Fibroblast of lung (primary cell): Measurements from ENCODE around the gene MDFI. TPM values are rescaled to one million over a fixed set of nuclear protein-coding genes. Genes with fewer than 3 reads are reported as not detected.

Experiments
- DNase-seq, 2 donors: peaks; one replicate each; pipeline versions ENCODE4 v3.0.0 to v3.0.0-alpha.2; 2010; ENCODE audit warnings: low read depth in 2 of 2
- H2AFZ ChIP-seq: 2 replicates; pipeline ENCODE4 v1.5.1; 2012; ENCODE audit warnings: low read length, control low read depth, inconsistent platforms
- H3K27ac ChIP-seq: 2 replicates; pipeline ENCODE4 v1.5.1; 2011; ENCODE audit warnings: low read length, control low read depth; ENCODE audit not compliant: insufficient read depth
- H3K27me3 ChIP-seq: 2 replicates; pipeline ENCODE4 v1.5.1; 2011; ENCODE audit warnings: mild to moderate bottlenecking, low read length; ENCODE audit not compliant: control insufficient read depth, insufficient read depth
- H3K36me3 ChIP-seq: 2 replicates; pipeline ENCODE4 v1.5.1; 2011; ENCODE audit warnings: low read length; ENCODE audit not compliant: control insufficient read depth, insufficient read depth
- H3K4me1 ChIP-seq: 2 replicates; pipeline ENCODE4 v1.5.1; 2011; ENCODE audit warnings: low read length; ENCODE audit not compliant: control insufficient read depth, insufficient read depth; ENCODE audit errors: extremely low read depth
- H3K4me2 ChIP-seq: 2 replicates; pipeline ENCODE4 v1.5.1; 2011; ENCODE audit warnings: low read length, control low read depth; ENCODE audit not compliant: insufficient read depth; ENCODE audit errors: extremely low read depth
- H3K4me3 ChIP-seq, 4 experiments: fragments of 200-600 bp in 1 of 4; sonication (generic) in 1 of 4; replicated peaks in 1 of 4; 2 replicates each; pipeline ENCODE4 v1.5.1; 2011 to 2016; ENCODE audit warnings: low read length in 4 of 4, low read depth in 3 of 4, mild to moderate bottlenecking in 3 of 4, control low read depth in 2 of 4, inconsistent platforms in 1 of 4, mixed read lengths in 1 of 4; ENCODE audit not compliant: insufficient read depth in 1 of 4; ENCODE audit errors: control extremely low read depth in 1 of 4
- H3K79me2 ChIP-seq: 2 replicates; pipeline ENCODE4 v1.5.1; 2012; ENCODE audit warnings: mild to moderate bottlenecking, low read length, inconsistent platforms; ENCODE audit not compliant: control insufficient read depth, insufficient read depth
- H3K9ac ChIP-seq: 2 replicates; pipeline ENCODE4 v1.5.1; 2011; ENCODE audit warnings: mild to moderate bottlenecking, low read length, control low read depth; ENCODE audit not compliant: insufficient read depth
- H3K9me3 ChIP-seq: 2 replicates; pipeline ENCODE4 v1.5.1; 2012; ENCODE audit warnings: low read depth, low read length; ENCODE audit not compliant: control insufficient read depth, insufficient read depth
- H4K20me1 ChIP-seq: 2 replicates; pipeline ENCODE4 v1.5.1; 2011; ENCODE audit warnings: low read length; ENCODE audit not compliant: control insufficient read depth, insufficient read depth; ENCODE audit errors: extremely low read depth
- EZH2 ChIP-seq: IDR thresholded peaks from 2 replicates; pipeline ENCODE4 v1.5.1; 2012; ENCODE audit warnings: low read length, control low read depth, mild to moderate bottlenecking; ENCODE audit errors: missing control alignments
- polyA plus RNA-seq, 2 donors: library from polyadenylated mRNA; depleted of rRNA in 1 of 2; stranded (reverse) in 1 of 2; unstranded in 1 of 2; fragments of >200 nt; gene quantifications; 2 replicates each; pipeline ENCODE4 v1.2.1, GENCODE V29; 2011 to 2012; ENCODE audit warnings: missing spikeins in 1 of 2
- total RNA-seq: library from RNA; depleted of rRNA; stranded (reverse); fragments of >200 nt; gene quantifications from 2 replicates; pipeline ENCODE4 v1.2.1, GENCODE V29; 2014
- TF ChIP-seq, protein P1 (sequence below), 2 donors: IDR thresholded peaks in 1 of 2; conservative IDR thresholded peaks in 1 of 2; 1 replicate in 1 of 2; 2 replicates in 1 of 2; pipeline ENCODE4 v1.5.1; 2011 to 2012; ENCODE audit warnings: low read length in 2 of 2, control low read depth in 1 of 2, inconsistent platforms in 1 of 2, low read depth in 1 of 2, mild to moderate bottlenecking in 1 of 2

The MDFI gene
- total and polyA plus RNA-seq, 2 donors (not counting 1 experiment from before 2014, with no cell fraction given) = 0.17 TPM; not detected in 1

DNA sequence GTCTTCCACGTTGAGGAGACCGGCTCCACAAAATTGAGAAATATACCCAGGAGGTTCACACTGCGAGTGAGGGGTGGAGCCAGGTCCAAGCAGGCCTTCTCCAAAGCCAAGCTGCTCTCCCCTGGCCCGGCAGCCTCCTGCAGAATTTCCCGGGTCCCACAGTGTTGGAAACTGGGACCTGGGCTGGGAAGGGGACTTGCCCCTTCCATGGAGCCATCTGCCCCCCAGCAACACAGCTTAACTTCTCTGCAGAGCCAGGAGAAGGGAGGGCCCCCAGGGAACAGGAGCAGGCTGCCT is 35.4 kb downstream of the MDFI start:
- H3K27me3 ChIP-seq = peaks cover 4% of the 10 kb centered on the region

DNA sequence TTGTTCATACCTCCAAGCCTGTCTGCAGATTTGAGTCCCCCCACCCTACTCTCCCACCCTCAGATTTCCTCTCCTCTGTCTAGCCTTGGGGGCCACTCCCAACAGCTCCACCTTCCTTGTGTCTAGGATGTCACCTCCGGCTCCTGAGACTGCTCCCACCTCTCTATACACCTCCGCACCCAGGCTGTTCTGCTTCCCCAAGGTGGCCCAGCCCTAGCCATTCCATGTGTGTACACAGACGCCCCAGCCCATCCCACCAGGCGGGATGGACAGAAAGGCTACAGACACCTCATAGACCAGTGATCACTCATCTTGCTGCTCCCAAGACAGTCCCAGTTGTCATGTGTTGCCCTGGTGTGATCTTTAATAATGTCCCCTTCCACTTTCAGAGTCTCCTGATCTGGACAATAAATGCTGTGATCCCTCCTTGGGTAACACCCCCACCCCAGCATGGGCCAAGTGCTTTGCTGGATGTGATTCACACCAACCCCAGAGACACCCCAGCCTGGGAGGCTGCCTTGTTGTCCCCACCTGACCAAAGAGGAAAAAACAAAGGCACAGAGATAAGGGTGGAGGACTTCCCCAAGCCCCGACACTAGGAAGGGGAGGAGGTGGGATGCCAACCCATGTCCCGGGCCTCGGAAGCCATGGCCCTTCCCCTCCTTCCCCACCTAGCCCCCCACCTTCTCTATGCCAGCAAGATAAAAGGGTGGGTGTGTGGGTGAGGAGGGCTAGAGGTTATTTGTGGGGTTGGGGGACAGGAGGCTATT is 36.1 kb downstream of the MDFI start:
- peaks cover 4% of the 10 kb centered on the region for H3K27me3 ChIP-seq
- H3K27ac ChIP-seq = no peak overlapping the region
- H3K36me3 ChIP-seq = no peaks in the 10 kb centered on the region
- H3K79me2 ChIP-seq = no peaks in the 10 kb centered on the region
- H3K9me3 ChIP-seq = no peaks in the 10 kb centered on the region
- H2AFZ ChIP-seq = no peak overlapping the region
- DNase-seq = no peak
- H3K4me3 ChIP-seq = no peak overlapping the region
- H4K20me1 ChIP-seq = no peaks in the 10 kb centered on the region
- TF ChIP-seq, protein P1, sequence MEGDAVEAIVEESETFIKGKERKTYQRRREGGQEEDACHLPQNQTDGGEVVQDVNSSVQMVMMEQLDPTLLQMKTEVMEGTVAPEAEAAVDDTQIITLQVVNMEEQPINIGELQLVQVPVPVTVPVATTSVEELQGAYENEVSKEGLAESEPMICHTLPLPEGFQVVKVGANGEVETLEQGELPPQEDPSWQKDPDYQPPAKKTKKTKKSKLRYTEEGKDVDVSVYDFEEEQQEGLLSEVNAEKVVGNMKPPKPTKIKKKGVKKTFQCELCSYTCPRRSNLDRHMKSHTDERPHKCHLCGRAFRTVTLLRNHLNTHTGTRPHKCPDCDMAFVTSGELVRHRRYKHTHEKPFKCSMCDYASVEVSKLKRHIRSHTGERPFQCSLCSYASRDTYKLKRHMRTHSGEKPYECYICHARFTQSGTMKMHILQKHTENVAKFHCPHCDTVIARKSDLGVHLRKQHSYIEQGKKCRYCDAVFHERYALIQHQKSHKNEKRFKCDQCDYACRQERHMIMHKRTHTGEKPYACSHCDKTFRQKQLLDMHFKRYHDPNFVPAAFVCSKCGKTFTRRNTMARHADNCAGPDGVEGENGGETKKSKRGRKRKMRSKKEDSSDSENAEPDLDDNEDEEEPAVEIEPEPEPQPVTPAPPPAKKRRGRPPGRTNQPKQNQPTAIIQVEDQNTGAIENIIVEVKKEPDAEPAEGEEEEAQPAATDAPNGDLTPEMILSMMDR (conservative IDR thresholded peaks at IDR 0.05 in 1 of 2, IDR thresholded peaks at IDR 0.05 in 1 of 2; ENCODE audit: low read depth in 1 of 2, low read length in 2 of 2) = no peak
- TF ChIP-seq EZH2 = no peak
- H3K9ac ChIP-seq = no peak overlapping the region
- no peak overlapping the region for H3K4me2 ChIP-seq
- no peaks in the 10 kb centered on the region for H3K4me1 ChIP-seq

More for the DNA sequence above, 35.4 kb downstream of the MDFI start:
- H3K36me3 ChIP-seq = no peaks in the 10 kb centered on the region
- H3K79me2 ChIP-seq = no peaks in the 10 kb centered on the region
- no peak overlapping the region for H3K27ac ChIP-seq
- H3K9ac ChIP-seq = no peak overlapping the region
- DNase-seq = no peak
- no peaks in the 10 kb centered on the region for H3K4me1 ChIP-seq
- H3K9me3 ChIP-seq = no peaks in the 10 kb centered on the region
- no peak overlapping the region for H3K4me2 ChIP-seq
- H2AFZ ChIP-seq = no peak overlapping the region
- no peak overlapping the region for H3K4me3 ChIP-seq
- H4K20me1 ChIP-seq = no peaks in the 10 kb centered on the region
- no peak for TF ChIP-seq EZH2
- TF ChIP-seq, protein P1 (conservative IDR thresholded peaks at IDR 0.05 in 1 of 2, IDR thresholded peaks at IDR 0.05 in 1 of 2; ENCODE audit: low read depth in 1 of 2, low read length in 2 of 2) = no peak

DNA sequence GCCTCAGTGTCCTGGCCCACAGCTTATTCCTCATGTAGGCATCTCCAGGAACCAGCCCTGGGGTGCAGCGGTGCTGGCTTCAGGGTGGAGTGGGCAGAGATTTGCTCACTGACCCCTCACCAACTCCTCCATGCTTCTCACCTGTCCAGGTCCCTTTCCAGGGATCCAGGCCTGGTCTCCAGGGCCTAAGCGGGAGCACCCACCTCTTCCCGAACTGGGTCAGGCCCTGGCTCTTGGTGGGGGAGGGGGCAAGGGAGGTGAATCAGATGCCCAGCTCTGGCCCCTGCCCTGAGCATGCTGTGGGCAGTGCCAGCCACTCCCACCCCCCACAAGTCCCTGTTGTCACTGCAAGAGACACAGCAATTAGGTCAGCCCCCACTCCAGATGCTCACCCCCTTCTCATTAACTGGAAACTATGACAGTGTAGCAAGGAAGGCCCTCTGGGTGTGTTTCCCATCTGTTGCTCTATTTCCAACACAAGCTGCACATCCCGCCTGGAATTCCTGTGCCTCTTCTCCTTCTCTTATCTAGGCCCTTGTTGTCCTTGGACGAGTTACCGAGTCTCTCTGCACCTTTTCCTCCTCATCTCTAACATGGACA is 37.0 kb downstream of the MDFI start:
- no peak for DNase-seq

More for the DNA sequence above, 37.0 kb downstream of the MDFI start:
- H3K9ac ChIP-seq = no peak overlapping the region
- TF ChIP-seq, protein P1 (conservative IDR thresholded peaks at IDR 0.05 in 1 of 2, IDR thresholded peaks at IDR 0.05 in 1 of 2; ENCODE audit: low read depth in 1 of 2, low read length in 2 of 2) = no peak
- no peak for TF ChIP-seq EZH2
- no peaks in the 10 kb centered on the region for H3K9me3 ChIP-seq
- H3K27ac ChIP-seq = no peak overlapping the region
- peaks cover 4% of the 10 kb centered on the region for H3K27me3 ChIP-seq
- H3K36me3 ChIP-seq = no peaks in the 10 kb centered on the region
- no peak overlapping the region for H3K4me2 ChIP-seq
- no peaks in the 10 kb centered on the region for H3K79me2 ChIP-seq
- H2AFZ ChIP-seq = no peak overlapping the region
- no peak overlapping the region for H3K4me3 ChIP-seq
- no peaks in the 10 kb centered on the region for H4K20me1 ChIP-seq
- H3K4me1 ChIP-seq = no peaks in the 10 kb centered on the region
